Naive thymus-derived CD4-positive, alpha-beta T cell (primary cell): ENCODE measurements around the gene PAX5. TPM values are rescaled to one million over a fixed set of nuclear protein-coding genes. Genes with fewer than 3 reads are reported as not detected.

ENCODE experiments used
- ATAC-seq: fragments of 150-1000 bp; cut with Tn5 transposase; 2 replicates; pipeline ENCODE4 v1.10.0; 2021; ENCODE audit warnings: mild to moderate bottlenecking, moderate library complexity
- CTCF ChIA-PET: fragments of 350-600 bp; sonication (Branson Sonifier 250); formaldehyde crosslinking; loops from one replicate; lab custom pipeline; 2021; ENCODE audit warnings: antibody characterized with exemption; lab: Charles Lee
- POLR2A ChIA-PET: fragments of 350-600 bp; sonication (Branson Sonifier 250); formaldehyde crosslinking; loops from one replicate; lab custom pipeline; 2021; ENCODE audit warnings: antibody characterized with exemption, inconsistent platforms; lab: Charles Lee
- DNase-seq, 9 donors: peaks; one replicate each; pipeline versions ENCODE4 v3.0.0 to v3.0.0-alpha.2; 2020 to 2022; ENCODE audit warnings: mixed read lengths in 1 of 9
- H3K27ac ChIP-seq: one replicate; pipeline ENCODE4 v1.7.0; 2013; ENCODE audit warnings: mild to moderate bottlenecking, low read depth, low read length, moderate library complexity
- H3K27me3 ChIP-seq, 2 donors: one replicate each; pipeline ENCODE4 v1.7.0; 2013; ENCODE audit warnings: low read length in 2 of 2, mild to moderate bottlenecking in 2 of 2, moderate library complexity in 2 of 2; ENCODE audit not compliant: control insufficient read depth in 2 of 2, insufficient read depth in 2 of 2
- H3K36me3 ChIP-seq, 3 experiments: 1 replicate in 2 of 3; 2 replicates in 1 of 3; pipeline ENCODE4 v1.7.0; 2013; ENCODE audit warnings: low read length in 3 of 3, mild to moderate bottlenecking in 3 of 3, moderate library complexity in 1 of 3; ENCODE audit not compliant: insufficient read depth in 3 of 3, control insufficient read depth in 2 of 3
- H3K4me1 ChIP-seq, 2 donors: one replicate each; pipeline ENCODE4 v1.7.0; 2013; ENCODE audit warnings: low read length in 2 of 2, mild to moderate bottlenecking in 2 of 2, moderate library complexity in 1 of 2; ENCODE audit not compliant: control insufficient read depth in 2 of 2, insufficient read depth in 2 of 2
- H3K4me3 ChIP-seq: 2 replicates; pipeline ENCODE4 v1.7.0; 2013; ENCODE audit warnings: mild to moderate bottlenecking, low read length
- H3K9me3 ChIP-seq, 3 experiments: 1 replicate in 2 of 3; 2 replicates in 1 of 3; pipeline ENCODE4 v1.7.0; 2013; ENCODE audit warnings: low read length in 3 of 3; ENCODE audit not compliant: control insufficient read depth in 2 of 3
- H3K27ac Mint-ChIP-seq, 9 donors: one replicate each; pipeline ENCODE4 v1.8.0; 2020 to 2022; ENCODE audit warnings: mixed read lengths in 9 of 9, mild to moderate bottlenecking in 8 of 9, moderate library complexity in 5 of 9, inconsistent platforms in 2 of 9
- H3K27me3 Mint-ChIP-seq, 5 donors: one replicate each; pipeline ENCODE4 v1.8.0; 2021 to 2022; ENCODE audit warnings: mixed read lengths in 5 of 5, mild to moderate bottlenecking in 1 of 5
- H3K36me3 Mint-ChIP-seq, 5 donors: one replicate each; pipeline ENCODE4 v1.8.0; 2020 to 2022; ENCODE audit warnings: mixed read lengths in 5 of 5, mild to moderate bottlenecking in 3 of 5, inconsistent platforms in 1 of 5
- H3K4me1 Mint-ChIP-seq, 7 donors: one replicate each; pipeline ENCODE4 v1.8.0; 2020 to 2022; ENCODE audit warnings: mixed read lengths in 7 of 7, mild to moderate bottlenecking in 3 of 7, inconsistent platforms in 1 of 7
- H3K4me3 Mint-ChIP-seq, 10 donors: one replicate each; pipeline ENCODE4 v1.8.0; 2020 to 2022; ENCODE audit warnings: mild to moderate bottlenecking in 10 of 10, mixed read lengths in 10 of 10, moderate library complexity in 6 of 10, inconsistent platforms in 2 of 10
- H3K9me3 Mint-ChIP-seq, 11 donors: one replicate each; pipeline ENCODE4 v1.8.0; 2020 to 2022; ENCODE audit warnings: mixed read lengths in 11 of 11, mild to moderate bottlenecking in 4 of 11, inconsistent platforms in 1 of 11, moderate library complexity in 1 of 11
- intact Hi-C, 2 donors: fragments of 100-400 bp; cut with micrococcal nuclease; formaldehyde crosslinking; loops; one replicate each; pipeline ENCODE4 v1.15.1; 2023
- polyA plus RNA-seq, 2 donors: library from polyadenylated mRNA; unstranded; fragments of 300-500 nt; fragmentation: Illumina TruSeq; gene quantifications; one replicate each; pipeline ENCODE4 v1.2.3, GENCODE V29; 2021
- total RNA-seq, 6 experiments: library from RNA in 5 of 6; stranded (reverse) in 5 of 6; gene quantifications; 1 replicate in 5 of 6; 2 replicates in 1 of 6; pipeline ENCODE4 v1.2.3 and lab custom pipeline; 2021 to 2026

Gene PAX5
- total and polyA plus RNA-seq, 7 experiments from 2014 or later = 0.10 to 8.0 (median 0.38) TPM; not detected in 1

DNA sequence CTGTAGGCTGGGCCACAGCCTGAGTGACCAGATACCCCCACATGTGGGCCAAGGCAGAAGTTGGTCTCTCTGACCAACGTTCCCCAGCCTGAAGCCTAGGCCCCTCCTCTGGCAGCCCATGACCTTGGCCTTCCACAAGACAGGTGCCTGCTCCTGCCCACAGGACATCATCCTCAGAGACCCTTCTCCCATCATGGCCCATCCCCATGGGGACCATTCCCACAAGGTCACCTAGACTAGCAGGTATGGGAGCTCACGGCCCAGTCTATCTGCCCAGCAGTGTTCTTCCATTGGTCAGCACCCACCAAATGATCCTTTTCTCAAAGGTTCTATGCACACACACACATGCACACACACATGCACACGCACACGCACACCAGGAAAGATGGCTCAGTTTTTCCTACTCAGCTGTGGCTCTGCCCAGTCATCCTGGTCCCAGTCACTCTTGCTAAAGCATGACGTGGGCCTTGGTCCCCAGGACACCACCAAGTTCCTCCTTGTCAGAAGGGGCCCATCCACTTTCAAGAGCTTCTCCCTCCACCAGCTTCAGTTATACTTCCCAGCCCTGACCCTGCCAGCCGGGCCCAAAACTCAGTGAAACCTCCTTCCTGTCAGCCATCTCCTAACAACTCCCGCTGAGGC is 65.4 kb downstream of the PAX5 start:
- H3K4me1 ChIP-seq = no peaks in the 10 kb centered on the region
- H3K27me3 Mint-ChIP-seq = peaks cover 0 to 5% (median 0%) of the 10 kb centered on the region in 5 donors
- no peak overlapping the region for H3K27ac Mint-ChIP-seq
- H3K4me1 Mint-ChIP-seq = peaks cover 0 to 2% (median 0%) of the 10 kb centered on the region in 7 donors
- H3K4me3 ChIP-seq = no peak overlapping the region
- no peak overlapping the region for H3K4me3 Mint-ChIP-seq
- intact Hi-C loops = no loop called here
- no peak overlapping the region for H3K27ac ChIP-seq
- no peaks in the 10 kb centered on the region for H3K9me3 Mint-ChIP-seq
- DNase-seq (peak in 1 of 9 donors; percentile 8), ATAC-seq (no peak)
- no peaks in the 10 kb centered on the region for H3K36me3 Mint-ChIP-seq
- ChIA-PET POLR2A (no interaction called here), CTCF (no interaction called here)
- H3K9me3 ChIP-seq = no peaks in the 10 kb centered on the region
- H3K36me3 ChIP-seq = no peaks in the 10 kb centered on the region
- H3K27me3 ChIP-seq = no peaks in the 10 kb centered on the region

GRCh38 chr9:36967997-36968396 is 66.1 kb downstream of the PAX5 start:
- no peaks in the 10 kb centered on the region for H3K9me3 Mint-ChIP-seq
- Histone ChIP-seq H3K36me3 (no peaks in the 10 kb centered on the region), H3K27ac (no peak overlapping the region), H3K4me3 (no peak overlapping the region), H3K4me1 (no peaks in the 10 kb centered on the region), H3K9me3 (no peaks in the 10 kb centered on the region), H3K27me3 (no peaks in the 10 kb centered on the region)
- H3K4me1 Mint-ChIP-seq = peaks cover 0 to 2% (median 0%) of the 10 kb centered on the region in 7 donors
- DNase-seq (peak in 1 of 9 donors; percentile 1), ATAC-seq (no peak)
- H3K27ac Mint-ChIP-seq = no peak overlapping the region
- H3K36me3 Mint-ChIP-seq = no peaks in the 10 kb centered on the region
- intact Hi-C loops = no loop called here
- ChIA-PET POLR2A (no interaction called here), CTCF (no interaction called here)
- H3K4me3 Mint-ChIP-seq = no peak overlapping the region
- peaks cover 0 to 8% (median 0%) of the 10 kb centered on the region in 5 donors for H3K27me3 Mint-ChIP-seq

DNA sequence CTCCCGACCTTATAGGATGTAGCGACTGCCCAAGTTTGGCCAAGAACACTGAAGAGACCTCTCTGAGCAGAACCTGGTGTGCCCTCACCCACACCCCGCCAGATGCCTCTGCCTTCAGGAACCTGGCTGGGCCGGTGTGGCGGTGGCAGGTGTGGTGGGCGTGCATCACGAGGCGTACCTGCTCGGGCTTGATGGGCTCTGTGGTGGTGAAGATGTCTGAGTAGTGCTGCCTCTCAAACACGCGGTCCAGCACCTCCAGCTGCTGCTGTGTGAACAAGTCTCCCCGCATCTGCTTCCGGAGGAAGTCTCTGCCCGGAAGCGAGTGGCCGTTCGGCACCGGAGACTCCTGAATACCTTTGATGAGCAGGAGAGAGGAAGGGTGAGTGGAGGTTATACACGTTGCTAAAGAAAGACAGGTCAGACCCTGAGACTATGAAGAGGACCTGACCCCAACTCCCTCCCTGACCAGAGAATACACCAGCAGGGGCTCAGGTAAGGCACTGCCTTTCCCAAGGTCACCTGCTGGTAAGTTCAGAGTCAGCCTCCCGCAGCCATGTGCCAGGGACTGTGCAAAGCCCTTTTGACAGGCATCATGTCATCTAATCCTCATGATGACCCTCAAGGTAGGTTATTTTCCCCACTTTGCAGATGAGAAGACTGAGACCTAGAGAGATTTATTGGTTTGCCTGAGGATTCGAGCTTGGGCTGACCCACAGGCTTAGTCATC is 67.5 kb downstream of the PAX5 start:
- ATAC-seq = no peak
- Mint-ChIP-seq H3K9me3 (no peaks in the 10 kb centered on the region), H3K36me3 (no peaks in the 10 kb centered on the region), H3K27ac (no peak overlapping the region), H3K4me1 (peaks cover 0 to 2% (median 0%) of the 10 kb centered on the region in 7 donors), H3K27me3 (peaks cover 0 to 11% (median 2%) of the 10 kb centered on the region in 5 donors), H3K4me3 (peak overlapping the region in 2 of 10 donors; percentile 21 to 25)
- intact Hi-C loops = no loop called here
- CTCF ChIA-PET = no interaction called here
- Histone ChIP-seq H3K4me1 (no peaks in the 10 kb centered on the region), H3K27ac (no peak overlapping the region), H3K36me3 (no peaks in the 10 kb centered on the region), H3K27me3 (no peaks in the 10 kb centered on the region), H3K9me3 (no peaks in the 10 kb centered on the region), H3K4me3 (no peak overlapping the region)
- no peak for DNase-seq
- POLR2A ChIA-PET = no interaction called here

- H3K4me1 ChIP-seq = no peaks in the 10 kb centered on the region
- peaks cover 0 to 3% (median 0%) of the 10 kb centered on the region in 7 donors for H3K4me1 Mint-ChIP-seq
- CTCF ChIA-PET = no interaction called here
- H3K36me3 ChIP-seq = no peaks in the 10 kb centered on the region
- ATAC-seq = no peak
- H3K27ac ChIP-seq = no peak overlapping the region
- no peak overlapping the region for H3K4me3 ChIP-seq
- intact Hi-C loops = no loop called here
- no peak overlapping the region for H3K4me3 Mint-ChIP-seq
- no peaks in the 10 kb centered on the region for H3K36me3 Mint-ChIP-seq
- H3K9me3 Mint-ChIP-seq = no peaks in the 10 kb centered on the region
- peaks cover 0 to 20% (median 6%) of the 10 kb centered on the region in 5 donors for H3K27me3 Mint-ChIP-seq
- no peak for DNase-seq
- H3K9me3 ChIP-seq = no peaks in the 10 kb centered on the region
- POLR2A ChIA-PET = no interaction called here
- no peaks in the 10 kb centered on the region for H3K27me3 ChIP-seq
- H3K27ac Mint-ChIP-seq = no peak overlapping the region
Observed at GRCh38 chr9:36964791-36965190, 69.3 kb downstream of the PAX5 start.

DNA sequence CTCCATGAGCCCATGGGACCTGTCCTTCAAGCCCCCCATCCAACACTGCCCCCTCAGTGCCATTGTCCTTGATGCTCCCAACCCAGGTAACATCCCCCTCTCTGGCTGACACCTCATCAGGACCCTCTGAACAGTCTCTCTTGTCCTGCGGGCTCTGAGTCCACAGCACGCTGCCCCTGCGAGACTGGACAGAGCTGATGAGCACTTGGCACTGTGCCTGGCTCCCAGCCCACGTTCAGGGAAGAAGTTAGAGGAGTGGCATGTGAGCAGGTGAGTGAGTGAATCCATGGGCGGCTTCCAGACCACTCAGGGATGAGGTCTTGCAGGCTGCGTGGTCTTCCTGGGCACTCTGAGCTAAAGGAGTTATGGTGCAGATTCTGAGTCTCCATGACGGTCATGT is 70.7 kb downstream of the PAX5 start:
- Histone ChIP-seq H3K4me1 (no peaks in the 10 kb centered on the region), H3K9me3 (no peaks in the 10 kb centered on the region), H3K27me3 (no peaks in the 10 kb centered on the region), H3K4me3 (no peak overlapping the region), H3K27ac (no peak overlapping the region), H3K36me3 (no peaks in the 10 kb centered on the region)
- intact Hi-C loops = no loop called here
- no peaks in the 10 kb centered on the region for H3K36me3 Mint-ChIP-seq
- H3K4me3 Mint-ChIP-seq = no peak overlapping the region
- DNase-seq (no peak), ATAC-seq (no peak)
- CTCF ChIA-PET = no interaction called here
- no peak overlapping the region for H3K27ac Mint-ChIP-seq
- no peaks in the 10 kb centered on the region for H3K9me3 Mint-ChIP-seq
- peaks cover 0 to 3% (median 0%) of the 10 kb centered on the region in 7 donors for H3K4me1 Mint-ChIP-seq
- H3K27me3 Mint-ChIP-seq = peaks cover 2 to 27% (median 19%) of the 10 kb centered on the region in 5 donors
- POLR2A ChIA-PET = no interaction called here

- Histone ChIP-seq H3K9me3 (no peaks in the 10 kb centered on the region), H3K36me3 (no peaks in the 10 kb centered on the region), H3K4me1 (no peaks in the 10 kb centered on the region), H3K27me3 (peaks cover 0 to 2% of the 10 kb centered on the region in 2 donors), H3K27ac (no peak overlapping the region), H3K4me3 (no peak overlapping the region)
- Mint-ChIP-seq H3K36me3 (no peaks in the 10 kb centered on the region), H3K4me1 (peaks cover 0 to 3% (median 0%) of the 10 kb centered on the region in 7 donors), H3K27ac (no peak overlapping the region), H3K27me3 (peaks cover 3 to 28% (median 25%) of the 10 kb centered on the region in 5 donors), H3K4me3 (no peak overlapping the region), H3K9me3 (no peaks in the 10 kb centered on the region)
- ChIA-PET CTCF (no interaction called here), POLR2A (no interaction called here)
- DNase-seq (no peak), ATAC-seq (no peak)
- intact Hi-C loops = no loop called here
Observed at GRCh38 chr9:36962691-36963090, 71.4 kb downstream of the PAX5 start.
